C4-2B (cell line): Measurements from ENCODE around the gene MAZ.
"Not testable (repeated sequence)": the region's sequence is repeated elsewhere in the genome, so short reads cannot be mapped to it uniquely, and the experiment has no call there.

Experiments
- H3K27ac ChIP-seq: fragments of 450-650 bp; 2 replicates; pipeline ENCODE4 v1.5.1; 2017
- ZFX ChIP-seq: fragments of 450-650 bp; IDR thresholded peaks from 2 replicates; pipeline ENCODE4 v1.6.1; 2017
- TF ChIP-seq, protein P1 (sequence below): fragments of 450-650 bp; conservative IDR thresholded peaks from 2 replicates; pipeline ENCODE4 v1.5.1; 2017; ENCODE audit warnings: mild to moderate bottlenecking

The MAZ gene

DNA sequence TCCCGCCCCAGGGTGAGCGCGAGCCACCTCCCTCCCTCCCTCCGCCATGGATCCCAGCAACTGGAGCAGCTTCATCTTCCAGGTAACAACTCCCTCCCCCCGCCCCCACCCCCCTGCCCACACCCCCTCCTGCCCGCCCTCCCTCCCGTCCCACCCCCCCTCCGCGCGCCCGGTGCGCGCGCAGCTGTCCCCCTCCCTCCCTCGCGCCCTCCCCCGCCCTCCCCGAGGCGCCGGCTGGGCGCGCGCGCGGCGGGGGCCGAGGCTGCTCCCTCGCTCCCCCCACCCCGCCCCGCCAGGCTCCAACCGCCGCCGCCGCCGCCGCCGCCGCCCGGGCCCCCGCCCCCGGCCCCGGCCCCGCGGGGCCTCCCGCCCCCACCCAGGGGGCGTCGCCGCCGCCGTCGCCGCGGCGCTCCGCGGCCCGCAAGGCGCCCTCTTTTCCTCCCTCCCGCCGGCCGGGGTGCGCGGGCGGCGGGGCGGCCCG, at the start of gene MAZ:
MAZ (plus strand) TSS at position 431 of the 481 bp plus-strand sequence. CDS start 173 bp downstream, outside the sequence.
- H3K27ac ChIP-seq: peak within 1 kb of the TSS; percentile 96
- no peak for TF ChIP-seq ZFX
- TF ChIP-seq, protein P1, sequence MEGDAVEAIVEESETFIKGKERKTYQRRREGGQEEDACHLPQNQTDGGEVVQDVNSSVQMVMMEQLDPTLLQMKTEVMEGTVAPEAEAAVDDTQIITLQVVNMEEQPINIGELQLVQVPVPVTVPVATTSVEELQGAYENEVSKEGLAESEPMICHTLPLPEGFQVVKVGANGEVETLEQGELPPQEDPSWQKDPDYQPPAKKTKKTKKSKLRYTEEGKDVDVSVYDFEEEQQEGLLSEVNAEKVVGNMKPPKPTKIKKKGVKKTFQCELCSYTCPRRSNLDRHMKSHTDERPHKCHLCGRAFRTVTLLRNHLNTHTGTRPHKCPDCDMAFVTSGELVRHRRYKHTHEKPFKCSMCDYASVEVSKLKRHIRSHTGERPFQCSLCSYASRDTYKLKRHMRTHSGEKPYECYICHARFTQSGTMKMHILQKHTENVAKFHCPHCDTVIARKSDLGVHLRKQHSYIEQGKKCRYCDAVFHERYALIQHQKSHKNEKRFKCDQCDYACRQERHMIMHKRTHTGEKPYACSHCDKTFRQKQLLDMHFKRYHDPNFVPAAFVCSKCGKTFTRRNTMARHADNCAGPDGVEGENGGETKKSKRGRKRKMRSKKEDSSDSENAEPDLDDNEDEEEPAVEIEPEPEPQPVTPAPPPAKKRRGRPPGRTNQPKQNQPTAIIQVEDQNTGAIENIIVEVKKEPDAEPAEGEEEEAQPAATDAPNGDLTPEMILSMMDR: no peak

DNA sequence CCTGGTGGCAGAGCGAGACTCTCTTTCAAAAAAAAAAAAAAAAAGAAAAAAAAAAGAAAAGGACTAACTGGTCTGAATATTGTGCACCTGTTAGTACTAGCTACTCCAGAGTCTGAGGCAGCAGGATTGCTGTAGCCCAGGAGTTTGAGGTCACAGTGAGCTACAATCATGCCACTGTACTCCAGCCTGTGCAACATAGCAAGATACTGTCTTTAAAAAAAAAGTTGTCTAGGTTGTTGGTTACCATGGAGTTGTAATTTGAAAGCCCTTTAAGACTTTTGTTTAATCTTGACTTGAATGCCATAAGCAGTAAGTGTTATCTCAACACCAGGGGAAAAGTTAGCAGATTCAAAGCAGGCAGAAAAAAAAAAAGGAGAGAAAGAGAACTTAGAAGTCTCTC, 49.7 kb upstream of the MAZ start:
- no peak for TF ChIP-seq ZFX
- TF ChIP-seq, protein P1: no peak
- no peak overlapping the region for H3K27ac ChIP-seq

DNA sequence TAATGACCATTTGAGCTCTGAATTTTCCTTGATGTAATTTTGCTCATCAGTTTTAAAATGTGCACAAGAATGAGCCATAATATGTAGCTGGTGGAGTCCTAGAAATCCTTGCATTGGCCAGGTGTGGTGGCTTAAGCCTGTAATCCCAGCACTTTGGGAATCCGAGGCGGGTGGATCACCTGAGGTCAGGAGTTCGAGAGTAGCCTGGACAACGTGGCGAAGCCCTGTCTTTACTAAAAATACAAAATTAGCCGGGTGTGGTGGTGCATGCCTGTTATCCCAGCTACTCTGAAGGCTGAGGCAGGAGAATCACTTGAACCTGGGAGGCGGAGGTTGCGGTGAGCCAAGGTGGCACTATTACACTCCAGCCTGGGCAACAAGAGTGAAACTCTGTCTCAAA, 49.2 kb upstream of the MAZ start:
- H3K27ac ChIP-seq: not testable (repeated sequence)

DNA sequence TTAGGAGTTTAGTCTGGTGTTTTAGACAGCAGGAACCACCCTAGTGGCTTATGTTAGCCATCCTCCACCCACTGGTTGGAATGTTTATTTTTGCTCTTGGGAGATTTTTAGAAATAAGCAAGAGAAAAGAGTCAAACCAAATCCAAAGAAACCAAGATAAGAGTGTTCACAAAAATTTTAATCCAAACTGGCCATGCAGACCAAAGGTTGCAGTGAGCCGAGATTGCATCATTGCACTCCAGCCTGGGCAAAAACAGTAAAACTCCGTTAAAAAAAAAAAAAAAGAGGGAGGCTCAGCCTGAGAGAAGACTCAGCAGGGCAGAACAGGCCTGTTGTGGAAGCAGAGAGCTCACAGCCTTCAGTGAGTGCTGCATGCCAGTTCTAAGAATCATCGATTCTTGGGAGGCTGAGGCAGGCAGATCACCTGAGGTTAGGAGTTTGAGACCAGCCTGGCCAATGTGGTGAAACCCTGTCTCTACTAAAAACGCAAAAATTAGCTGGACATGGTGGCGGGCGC, 48.3 kb upstream of the MAZ start:
- no peak overlapping the region for H3K27ac ChIP-seq

DNA sequence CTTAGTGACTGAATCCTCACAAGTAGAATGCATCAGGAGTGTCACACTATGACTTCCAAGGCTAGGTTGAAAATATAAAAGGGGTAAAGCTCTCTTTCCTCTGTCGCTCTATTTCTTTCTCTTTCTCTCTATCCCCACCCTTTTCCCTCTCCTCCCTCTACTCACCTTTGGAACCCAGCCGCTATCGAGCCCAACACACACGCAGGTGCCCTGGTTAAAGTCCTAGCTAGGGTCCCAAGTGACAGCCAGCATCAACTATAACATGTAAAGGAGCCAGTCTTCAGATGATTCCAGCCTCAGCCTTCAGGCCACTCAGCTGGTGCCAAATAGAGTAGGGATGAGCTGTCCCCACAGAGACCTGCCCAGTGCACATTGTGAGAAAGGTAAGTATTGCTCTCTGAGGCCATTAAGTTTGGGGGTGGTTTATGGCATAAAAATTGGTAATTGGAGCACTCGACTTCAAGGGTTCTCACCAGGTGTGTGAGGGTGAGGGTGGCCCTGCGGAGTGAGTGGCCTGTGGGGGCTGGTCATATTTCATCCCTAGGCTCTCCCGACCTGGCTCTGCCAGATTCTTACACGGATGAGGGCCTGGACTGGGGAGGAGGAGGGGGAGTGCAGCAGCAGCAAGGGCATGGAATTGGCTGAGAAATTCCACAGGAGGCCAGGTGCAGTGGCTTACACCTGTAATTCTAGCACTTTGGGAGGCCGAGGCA, 45.6 kb upstream of the MAZ start:
- TF ChIP-seq, protein P1: no peak
- TF ChIP-seq ZFX: no peak
- H3K27ac ChIP-seq: no peak overlapping the region

More for the DNA sequence above, 48.3 kb upstream of the MAZ start:
- no peak for TF ChIP-seq ZFX
- TF ChIP-seq, protein P1: no peak

DNA sequence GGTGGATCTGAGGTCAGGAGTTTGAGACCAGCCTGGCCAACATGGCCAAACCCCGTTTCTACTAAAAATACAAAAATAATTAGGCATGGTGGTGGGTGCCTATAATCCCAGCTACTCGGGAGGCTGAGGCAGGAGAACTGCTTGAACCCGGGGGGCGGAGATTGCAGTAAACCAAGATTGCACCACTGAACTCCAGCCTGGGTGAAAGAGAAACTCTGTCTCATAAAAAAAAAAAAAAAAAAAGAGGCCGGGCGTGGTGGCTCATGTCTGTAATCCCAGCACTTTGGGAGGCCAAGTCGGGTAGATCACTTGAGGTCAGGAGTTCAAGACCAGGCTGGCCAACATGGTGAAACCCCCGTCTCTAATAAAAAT, 45.1 kb upstream of the MAZ start:
- not testable (repeated sequence) for H3K27ac ChIP-seq

DNA sequence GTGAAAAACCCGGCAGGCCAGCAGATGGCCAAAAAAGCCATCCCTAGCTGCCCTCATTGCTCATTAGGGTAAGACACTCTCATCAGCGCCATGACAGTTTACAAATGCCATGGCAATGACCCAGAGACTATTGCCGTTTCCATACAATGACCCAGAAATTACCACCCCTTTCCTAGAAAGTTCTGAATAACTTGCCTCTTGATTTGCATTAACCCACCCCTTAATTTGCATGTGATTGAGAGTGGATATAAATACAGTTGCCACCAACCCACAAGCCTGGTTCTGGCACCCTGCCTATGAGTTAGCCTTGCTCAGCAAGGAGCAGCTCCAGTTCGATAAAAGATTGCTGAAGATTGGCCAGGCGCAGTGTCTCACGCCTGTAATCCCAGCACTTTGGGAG, 44.4 kb upstream of the MAZ start:
- H3K27ac ChIP-seq: no peak overlapping the region
- no peak for TF ChIP-seq ZFX
- TF ChIP-seq, protein P1: no peak

DNA sequence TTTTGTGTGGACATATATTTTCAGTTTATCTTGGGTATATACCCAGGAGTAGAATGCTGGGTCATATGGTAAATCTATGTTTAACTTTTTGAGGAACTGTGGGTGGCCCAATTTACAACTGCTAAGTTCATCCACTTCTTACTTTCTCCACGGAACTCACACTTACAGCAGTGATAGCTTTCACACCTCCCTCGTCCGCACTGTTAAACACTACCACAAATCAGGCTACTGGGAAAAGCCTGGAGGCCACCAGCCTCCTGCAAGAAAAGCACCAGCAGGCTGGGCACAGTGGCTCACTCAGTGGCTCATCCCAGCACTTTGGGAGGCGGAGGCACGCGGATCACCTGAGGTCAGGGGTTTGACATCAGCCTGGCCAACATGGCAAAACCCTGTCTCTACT, 43.0 kb upstream of the MAZ start:
- TF ChIP-seq, protein P1: no peak
- TF ChIP-seq ZFX: no peak
- peak overlapping the region; percentile 88; the same call in 1 of the 2 replicates for H3K27ac ChIP-seq
